WTC11 (cell line): ENCODE measurements around the gene CNDP1.

Experiments used
- CTCF ChIP-seq: fragments of 200-600 bp; IDR thresholded peaks from 2 replicates; pipeline ENCODE4 v1.8.0; 2022; ENCODE audit warnings: antibody characterized with exemption
- FOXJ3 ChIP-seq: sonication (generic); formaldehyde crosslinking; IDR thresholded peaks from 2 replicates; pipeline ENCODE4 v1.9.0; 2021; ENCODE audit warnings: missing genetic modification reagents, mild to moderate bottlenecking, borderline replicate concordance
- HMGXB4 ChIP-seq: sonication (generic); formaldehyde crosslinking; IDR thresholded peaks from 2 replicates; pipeline ENCODE4 v1.8.1; 2023; ENCODE audit warnings: mild to moderate bottlenecking, moderate library complexity, missing genetic modification reagents
- IRF1 ChIP-seq: sonication (generic); formaldehyde crosslinking; IDR thresholded peaks from 2 replicates; pipeline ENCODE4 v1.8.0; 2023; ENCODE audit warnings: missing genetic modification reagents
- JUN ChIP-seq: sonication (generic); formaldehyde crosslinking; IDR thresholded peaks from 2 replicates; pipeline ENCODE4 v1.8.0; 2023; ENCODE audit warnings: mild to moderate bottlenecking, missing genetic modification reagents
- MAX ChIP-seq: sonication (generic); formaldehyde crosslinking; IDR thresholded peaks from 2 replicates; pipeline ENCODE4 v1.8.0; 2022; ENCODE audit warnings: mild to moderate bottlenecking, missing genetic modification reagents
- NFE2L1 ChIP-seq: sonication (generic); formaldehyde crosslinking; IDR thresholded peaks from 2 replicates; pipeline ENCODE4 v1.8.1; 2023; ENCODE audit warnings: missing genetic modification reagents
- NFYB ChIP-seq: sonication (generic); formaldehyde crosslinking; conservative IDR thresholded peaks from 2 replicates; pipeline ENCODE4 v1.8.0; 2022; ENCODE audit warnings: low read depth, missing genetic modification reagents
- NR2C2 ChIP-seq: sonication (generic); formaldehyde crosslinking; IDR thresholded peaks from 2 replicates; pipeline ENCODE4 v1.8.0; 2022; ENCODE audit warnings: mild to moderate bottlenecking, missing genetic modification reagents
- SMAD3 ChIP-seq: sonication (generic); formaldehyde crosslinking; IDR thresholded peaks from 2 replicates; pipeline ENCODE4 v1.8.0; 2022; ENCODE audit warnings: missing genetic modification reagents, mild to moderate bottlenecking, borderline replicate concordance
- SP1 ChIP-seq: sonication (generic); formaldehyde crosslinking; conservative IDR thresholded peaks from 2 replicates; pipeline ENCODE4 v1.8.1; 2022; ENCODE audit warnings: missing genetic modification reagents
- STAT6 ChIP-seq: sonication (generic); formaldehyde crosslinking; conservative IDR thresholded peaks from 2 replicates; pipeline ENCODE4 v1.8.1; 2023; ENCODE audit warnings: mild to moderate bottlenecking, low read depth, missing genetic modification reagents, moderate library complexity
- USF1 ChIP-seq: sonication (generic); formaldehyde crosslinking; IDR thresholded peaks from 2 replicates; pipeline ENCODE4 v1.8.0; 2022; ENCODE audit warnings: mild to moderate bottlenecking, missing genetic modification reagents
- ZNF532 ChIP-seq: fragments of 250-450 bp; sonication (Bioruptor Pico); IDR thresholded peaks from 2 replicates; pipeline ENCODE4 v1.9.0; 2021; ENCODE audit warnings: mild to moderate bottlenecking, borderline replicate concordance

- TF ChIP-seq JUN (CRISPR knock-in tag) (no peak), CTCF (no peak), FOXJ3 (CRISPR knock-in tag) (no peak), SP1 (no peak), NR2C2 (CRISPR knock-in tag) (no peak), USF1 (CRISPR knock-in tag) (no peak), NFE2L1 (no peak), SMAD3 (no peak), NFYB (CRISPR knock-in tag) (no peak), HMGXB4 (CRISPR knock-in tag) (no peak), STAT6 (CRISPR knock-in tag) (no peak), ZNF532 (CRISPR knock-in tag) (no peak), IRF1 (no peak), MAX (CRISPR knock-in tag) (no peak)
Observed at GRCh38 chr18:74511823-74512222, 22.5 kb upstream of the CNDP1 start.
